Fibroblast of lung (primary cell): Measurements from ENCODE around the gene TSPAN2.

Experiments used
- CTCF ChIP-seq, 2 donors: IDR thresholded peaks in 1 of 2; conservative IDR thresholded peaks in 1 of 2; 1 replicate in 1 of 2; 2 replicates in 1 of 2; pipeline ENCODE4 v1.5.1; 2011 to 2012; ENCODE audit warnings: low read length in 2 of 2, control low read depth in 1 of 2, inconsistent platforms in 1 of 2, low read depth in 1 of 2, mild to moderate bottlenecking in 1 of 2
- EZH2 ChIP-seq: IDR thresholded peaks from 2 replicates; pipeline ENCODE4 v1.5.1; 2012; ENCODE audit warnings: low read length, control low read depth, mild to moderate bottlenecking; ENCODE audit errors: missing control alignments

GRCh38 chr1:115077286-115077983 lies 11.9 kb downstream of the TSPAN2 start:
- no peak for TF ChIP-seq CTCF (conservative IDR thresholded peaks at IDR 0.05 in 1 of 2, IDR thresholded peaks at IDR 0.05 in 1 of 2; ENCODE audit: low read depth in 1 of 2, low read length in 2 of 2)
- no peak for TF ChIP-seq EZH2
